ENCODE data around the gene RAD23A. TPM values are rescaled to one million over a fixed set of nuclear protein-coding genes. Genes with fewer than 3 reads are reported as not detected.

Gene RAD23A
- total RNA-seq, 2 experiments from 2014 or later: 138 to 140 TPM

- ChIA-PET CTCF (interaction anchor here (1.5 kb wide), 1 partner anchor 42 kb away, joined by 4 read pairs; no protein-coding TSS in a partner anchor), POLR2A (interaction anchor here (1.0 to 1.8 kb wide), 2 partner anchors 10 to 15 kb away, joined by 4 to 5 read pairs; partner anchors contain the start of gene FARSA)
- DNase-seq (no peak), ATAC-seq (no peak)
- no peak overlapping the region for H3K4me3 Mint-ChIP-seq
- H3K27me3 Mint-ChIP-seq (ENCODE audit: low read depth): peaks cover 2% of the 10 kb centered on the region
- H3K4me1 Mint-ChIP-seq (ENCODE audit: low read depth): peaks cover 23% of the 10 kb centered on the region
- H3K27ac Mint-ChIP-seq: peak overlapping the region; percentile 37
- peaks cover 53% of the 10 kb centered on the region for H3K36me3 Mint-ChIP-seq (ENCODE audit: low read depth)
- no peaks in the 10 kb centered on the region for H3K9me3 Mint-ChIP-seq (ENCODE audit: insufficient read depth)
Observed at GRCh38 chr19:12922959-12923358, 22.7 kb upstream of the RAD23A start.

- Mint-ChIP-seq H3K4me3 (no peak overlapping the region), H3K27ac (no peak overlapping the region), H3K36me3 (ENCODE audit: low read depth) (peaks cover 59% of the 10 kb centered on the region), H3K4me1 (ENCODE audit: low read depth) (peaks cover 7% of the 10 kb centered on the region), H3K27me3 (ENCODE audit: low read depth) (no peaks in the 10 kb centered on the region), H3K9me3 (ENCODE audit: insufficient read depth) (no peaks in the 10 kb centered on the region)
- ATAC-seq (no peak), DNase-seq (no peak)
- CTCF ChIA-PET: no interaction called here
- POLR2A ChIA-PET: interaction anchor here (1.0 kb wide), 1 partner anchor 8 kb away, joined by 3 read pairs; the partner anchor contains the start of gene FARSA
Observed at GRCh38 chr19:12924621-12925310, 20.9 kb upstream of the RAD23A start.

- POLR2A ChIA-PET: interaction anchor here (0.5 to 1.3 kb wide), 3 partner anchors 8 to 16 kb away, joined by 3 to 4 read pairs (median 3); partner anchors contain the start of gene SYCE2
- Mint-ChIP-seq H3K27me3 (ENCODE audit: low read depth) (no peaks in the 10 kb centered on the region), H3K9me3 (ENCODE audit: insufficient read depth) (no peaks in the 10 kb centered on the region), H3K4me3 (no peak overlapping the region), H3K27ac (no peak overlapping the region), H3K36me3 (ENCODE audit: low read depth) (peaks cover 52% of the 10 kb centered on the region), H3K4me1 (ENCODE audit: low read depth) (peaks cover 20% of the 10 kb centered on the region)
- ATAC-seq: no peak
- no peak for DNase-seq
- CTCF ChIA-PET: interaction anchor here (0.9 to 2.2 kb wide), 3 partner anchors 16 to 45 kb away, joined by 3 to 8 read pairs (median 5); no protein-coding TSS in a partner anchor
Observed at GRCh38 chr19:12930002-12930645, 15.5 kb upstream of the RAD23A start.

GRCh38 chr19:12932392-12933286, 13.0 kb upstream of the RAD23A start:
- H3K36me3 Mint-ChIP-seq (ENCODE audit: low read depth): peaks cover 39% of the 10 kb centered on the region
- CTCF ChIA-PET: interaction anchor here (0.6 to 3.3 kb wide), 7 partner anchors 13 to 172 kb away, joined by 3 to 22 read pairs (median 4); partner anchors contain the start of gene SYCE2
- no peaks in the 10 kb centered on the region for H3K27me3 Mint-ChIP-seq (ENCODE audit: low read depth)
- POLR2A ChIA-PET: interaction anchor here (0.6 to 2.0 kb wide), 10 partner anchors 8 to 173 kb away, joined by 3 to 14 read pairs (median 4); partner anchors contain the start of genes GCDH and SYCE2
- peak; percentile 9 for ATAC-seq
- peak overlapping the region; percentile 96 for H3K4me3 Mint-ChIP-seq
- peaks cover 36% of the 10 kb centered on the region for H3K4me1 Mint-ChIP-seq (ENCODE audit: low read depth)
- peak; percentile 40 for DNase-seq
- H3K27ac Mint-ChIP-seq: peak overlapping the region; percentile 91
- no peaks in the 10 kb centered on the region for H3K9me3 Mint-ChIP-seq (ENCODE audit: insufficient read depth)

- H3K36me3 Mint-ChIP-seq (ENCODE audit: low read depth): peaks cover 36% of the 10 kb centered on the region
- ChIA-PET CTCF (interaction anchor here (0.6 to 3.3 kb wide), 5 partner anchors 21 to 171 kb away, joined by 3 to 22 read pairs (median 3); no protein-coding TSS in a partner anchor), POLR2A (interaction anchor here (0.6 to 2.0 kb wide), 13 partner anchors 9 to 172 kb away, joined by 3 to 14 read pairs (median 3); partner anchors contain the start of genes GCDH, JUNB and SYCE2)
- H3K27ac Mint-ChIP-seq: peak within 1 kb of the TSS; percentile 91
- H3K4me1 Mint-ChIP-seq (ENCODE audit: low read depth): peaks cover 41% of the 10 kb centered on the region
- no peaks in the 10 kb centered on the region for H3K27me3 Mint-ChIP-seq (ENCODE audit: low read depth)
- DNase-seq (peak; percentile 95), ATAC-seq (peak; percentile 65)
- H3K9me3 Mint-ChIP-seq (ENCODE audit: insufficient read depth): no peaks in the 10 kb centered on the region
- peak within 1 kb of the TSS; percentile 96 for H3K4me3 Mint-ChIP-seq
Observed at GRCh38 chr19:12933287-12934072, 12.2 kb upstream of the RAD23A start, which contains the start of gene FARSA. Gene FARSA (minus strand): TSS chr19:12933711. CDS start chr19:12933696, 15 bp downstream.

- CTCF ChIA-PET: interaction anchor here (1.0 kb wide), 1 partner anchor 50 kb away, joined by 5 read pairs; no protein-coding TSS in a partner anchor
- no peak overlapping the region for H3K27ac Mint-ChIP-seq
- DNase-seq: no peak
Observed at GRCh38 chr19:12935071-12935470, 10.6 kb upstream of the RAD23A start.

GRCh38 chr19:12936582-12936981, 9.1 kb upstream of the RAD23A start:
- peak overlapping the region; percentile 43 for H3K4me3 Mint-ChIP-seq
- POLR2A ChIA-PET: interaction anchor here (1.0 to 3.1 kb wide), 2 partner anchors 22 to 38 kb away, joined by 4 to 20 read pairs; no protein-coding TSS in a partner anchor
- ATAC-seq: no peak

More at GRCh38 chr19:12935071-12935470, 10.6 kb upstream of the RAD23A start:
- H3K4me1 Mint-ChIP-seq (ENCODE audit: low read depth): peaks cover 49% of the 10 kb centered on the region
- no peak overlapping the region for H3K4me3 Mint-ChIP-seq
- H3K36me3 Mint-ChIP-seq (ENCODE audit: low read depth): peaks cover 43% of the 10 kb centered on the region
- no peak for ATAC-seq
- H3K27me3 Mint-ChIP-seq (ENCODE audit: low read depth): no peaks in the 10 kb centered on the region
- no peaks in the 10 kb centered on the region for H3K9me3 Mint-ChIP-seq (ENCODE audit: insufficient read depth)
- POLR2A ChIA-PET: interaction anchor here (1.6 kb wide), 1 partner anchor 9 kb away, joined by 4 read pairs; no protein-coding TSS in a partner anchor

GRCh38 chr19:12937093-12937926, 8.4 kb upstream of the RAD23A start:
- Mint-ChIP-seq H3K36me3 (ENCODE audit: low read depth) (peaks cover 49% of the 10 kb centered on the region), H3K27me3 (ENCODE audit: low read depth) (no peaks in the 10 kb centered on the region), H3K27ac (peak overlapping the region; percentile 97), H3K4me3 (peak overlapping the region; percentile 99), H3K4me1 (ENCODE audit: low read depth) (peaks cover 64% of the 10 kb centered on the region), H3K9me3 (ENCODE audit: insufficient read depth) (no peaks in the 10 kb centered on the region)
- DNase-seq (no peak), ATAC-seq (no peak)
- CTCF ChIA-PET: interaction anchor here (0.8 to 2.1 kb wide), 7 partner anchors 9 to 157 kb away, joined by 3 to 27 read pairs (median 5); partner anchors contain the start of genes JUNB and KLF1
- POLR2A ChIA-PET: interaction anchor here (0.6 to 3.1 kb wide), 19 partner anchors 7 to 271 kb away, joined by 3 to 20 read pairs (median 4); partner anchors contain the start of genes DNASE2, GCDH, RAD23A and SYCE2

More at GRCh38 chr19:12936582-12936981, 9.1 kb upstream of the RAD23A start:
- Mint-ChIP-seq H3K36me3 (ENCODE audit: low read depth) (peaks cover 46% of the 10 kb centered on the region), H3K27ac (peak overlapping the region; percentile 97), H3K4me1 (ENCODE audit: low read depth) (peaks cover 61% of the 10 kb centered on the region), H3K9me3 (ENCODE audit: insufficient read depth) (no peaks in the 10 kb centered on the region), H3K27me3 (ENCODE audit: low read depth) (no peaks in the 10 kb centered on the region)
- CTCF ChIA-PET: interaction anchor here (1.7 to 2.1 kb wide), 4 partner anchors 29 to 158 kb away, joined by 5 to 27 read pairs (median 10); partner anchors contain the start of genes JUNB and KLF1
- DNase-seq: no peak

- peaks cover 50% of the 10 kb centered on the region for H3K36me3 Mint-ChIP-seq (ENCODE audit: low read depth)
- DNase-seq (peak; percentile 100), ATAC-seq (peak; percentile 91)
- ChIA-PET CTCF (interaction anchor here (0.8 to 2.1 kb wide), 7 partner anchors 8 to 156 kb away, joined by 3 to 27 read pairs (median 5); partner anchors contain the start of genes JUNB and KLF1), POLR2A (interaction anchor here (0.6 to 3.1 kb wide), 21 partner anchors 8 to 272 kb away, joined by 3 to 20 read pairs (median 4); partner anchors contain the start of genes DNASE2, GCDH, RAD23A and SYCE2)
- no peaks in the 10 kb centered on the region for H3K9me3 Mint-ChIP-seq (ENCODE audit: insufficient read depth)
- H3K4me1 Mint-ChIP-seq (ENCODE audit: low read depth): peaks cover 60% of the 10 kb centered on the region
- peak within 1 kb of the TSS; percentile 97 for H3K27ac Mint-ChIP-seq
- H3K4me3 Mint-ChIP-seq: peak within 1 kb of the TSS; percentile 99
- no peaks in the 10 kb centered on the region for H3K27me3 Mint-ChIP-seq (ENCODE audit: low read depth)
Observed at GRCh38 chr19:12937927-12938778, 7.5 kb upstream of the RAD23A start, which contains the start of gene CALR. Gene CALR (plus strand): TSS chr19:12938609. CDS start chr19:12938680, 71 bp downstream.
